GM12878 (cell line): ENCODE data around the gene PCBP1. TPM values are rescaled to one million over a fixed set of nuclear protein-coding genes. Genes with fewer than 3 reads are reported as not detected.

Source experiments
- ATAC-seq: fragments of 200-7000 bp; cut with Tn5 transposase; 3 replicates; pipeline ENCODE4 v1.9.1; 2020; ENCODE audit warnings: mild to moderate bottlenecking, moderate library complexity
- BruUV-seq: library from RNA; stranded (reverse); fragments of 400-500 nt; replicated peaks from 2 replicates; lab custom pipeline; 2021; lab: Mats Ljungman, UMichigan
- CTCF ChIA-PET: fragments of 300-600 bp; sonication (Branson Sonifier 250); formaldehyde crosslinking; extraction: SDS; loops from one replicate; lab custom pipeline; 2021; ENCODE audit warnings: inconsistent platforms; lab: Yijun Ruan, JAX
- POLR2A ChIA-PET: fragments of 350-600 bp; formaldehyde crosslinking; extraction: SDS; loops from one replicate; lab custom pipeline; 2021; ENCODE audit warnings: inconsistent platforms; lab: Charles Lee
- RAD21 ChIA-PET: fragments of 300-600 bp; sonication (Branson Sonifier 250); formaldehyde crosslinking; loops from one replicate; lab custom pipeline; 2023; ENCODE audit warnings: antibody characterized with exemption; ENCODE audit not compliant: unreplicated experiment; lab: Charles Lee
- SMC1A ChIA-PET: fragments of 300-600 bp; sonication (Branson Sonifier 250); formaldehyde crosslinking; loops from one replicate; lab custom pipeline; 2023; ENCODE audit not compliant: unreplicated experiment, uncharacterized antibody; lab: Charles Lee
- DNase-seq: peaks from one replicate; pipeline ENCODE4 v3.0.0-alpha.2; 2011; ENCODE audit warnings: low read depth, low spot score
- FAIRE-seq: peaks from 3 replicates; lab custom pipeline; 2011; peaks lifted over from hg19 to GRCh38; lab: Jason Lieb, UNC
- H2AFZ ChIP-seq: 2 replicates; pipeline ENCODE4 v1.6.0; 2011; ENCODE audit warnings: low read depth, low read length, control low read depth; ENCODE audit not compliant: control insufficient read depth
- H3K27ac ChIP-seq: 2 replicates; pipeline ENCODE4 v1.5.1; 2011; ENCODE audit warnings: control low read depth; ENCODE audit not compliant: control insufficient read depth, insufficient read depth
- H3K27me3 ChIP-seq, 2 experiments: replicated peaks in 1 of 2; 2 replicates each; pipeline versions ENCODE4 v1.6.0 to v1.6.1; 2011; ENCODE audit warnings: low read length in 1 of 2; ENCODE audit not compliant: control insufficient read depth in 2 of 2, insufficient read depth in 2 of 2
- H3K36me3 ChIP-seq, 2 experiments: 2 replicates each; pipeline ENCODE4 v1.5.1; 2011; ENCODE audit warnings: low read length in 1 of 2; ENCODE audit not compliant: control insufficient read depth in 2 of 2, insufficient read depth in 2 of 2
- H3K4me1 ChIP-seq: 2 replicates; pipeline ENCODE4 v1.6.1; 2011; ENCODE audit warnings: mild to moderate bottlenecking, low read length, moderate library complexity, mixed read lengths; ENCODE audit not compliant: control insufficient read depth, insufficient read depth
- H3K4me2 ChIP-seq: 2 replicates; pipeline ENCODE4 v1.6.0; 2011; ENCODE audit warnings: control low read depth; ENCODE audit not compliant: control insufficient read depth, insufficient read depth
- H3K4me3 ChIP-seq: fragments of 200-600 bp; sonication (generic); 2 replicates; pipeline ENCODE4 v1.5.1; 2016
- H3K79me2 ChIP-seq: 2 replicates; pipeline ENCODE4 v1.6.0; 2011; ENCODE audit warnings: low read length; ENCODE audit not compliant: control insufficient read depth, insufficient read depth
- H3K9ac ChIP-seq: 2 replicates; pipeline ENCODE4 v1.8.0; 2011; ENCODE audit warnings: low read length, control low read depth, mixed read lengths; ENCODE audit not compliant: control insufficient read depth, insufficient read depth
- H3K9me3 ChIP-seq: replicated peaks from 3 replicates; pipeline ENCODE4 v1.5.1; 2011; ENCODE audit warnings: mild to moderate bottlenecking, low read length; ENCODE audit not compliant: control insufficient read depth, insufficient read depth
- H4K20me1 ChIP-seq: 2 replicates; pipeline ENCODE4 v1.6.0; 2011; ENCODE audit not compliant: control insufficient read depth, insufficient read depth
- BCL3 ChIP-seq: IDR thresholded peaks from 2 replicates; pipeline ENCODE4 v1.6.1; 2011; ENCODE audit warnings: borderline replicate concordance, low read depth, mild to moderate bottlenecking, moderate library complexity, low read length; ENCODE audit not compliant: insufficient read depth, poor library complexity, severe bottlenecking
- ESRRA ChIP-seq: IDR thresholded peaks from 2 replicates; pipeline ENCODE4 v1.6.1; 2012; ENCODE audit warnings: mild to moderate bottlenecking, low read length, improper control_type of control experiment
- FOS ChIP-seq: IDR thresholded peaks from 3 replicates; pipeline ENCODE4 v1.6.1; 2011; ENCODE audit warnings: borderline replicate concordance; ENCODE audit not compliant: insufficient read length; ENCODE audit errors: extremely low read depth
- NFYA ChIP-seq: IDR thresholded peaks from 2 replicates; pipeline ENCODE4 v1.6.1; 2011; ENCODE audit warnings: low read depth, mild to moderate bottlenecking, low read length, improper control_type of control experiment, borderline replicate concordance
- PBX3 ChIP-seq: IDR thresholded peaks from 2 replicates; pipeline ENCODE4 v1.6.1; 2011; ENCODE audit warnings: mild to moderate bottlenecking, low read depth, low read length, moderate library complexity; ENCODE audit not compliant: insufficient replicate concordance
- RB1 ChIP-seq: fragments of 450-650 bp; formaldehyde crosslinking; IDR thresholded peaks from 2 replicates; pipeline ENCODE4 v1.6.1; 2017; ENCODE audit warnings: mild to moderate bottlenecking, borderline replicate concordance
- RELB ChIP-seq: fragments of 450-650 bp; IDR thresholded peaks from 2 replicates; pipeline ENCODE4 v1.6.1; 2017; ENCODE audit warnings: low read depth, mild to moderate bottlenecking, moderate library complexity
- ZNF622 ChIP-seq: fragments of 450-650 bp; IDR thresholded peaks from 2 replicates; pipeline ENCODE4 v1.6.1; 2017; ENCODE audit warnings: mild to moderate bottlenecking, inconsistent platforms
- WGBS: methylation state at CpG from one replicate; pipeline ENCODE4 v1.1.6; 2016; ENCODE audit warnings: low lambda C conversion rate; ENCODE audit not compliant: insufficient replicate concordance, insufficient coverage; ENCODE audit errors: missing lambda C conversion rate; 5-methylcytosine and 5-hydroxymethylcytosine counted together
- in situ Hi-C: fragments of 300-500 bp; cut with MboI; formaldehyde crosslinking; loops from 9 replicates; pipeline ENCODE4 v1.14.3; 2018; ENCODE audit warnings: mixed read lengths
- intact Hi-C: fragments of 100-400 bp; cut with micrococcal nuclease; formaldehyde crosslinking; loops from one replicate; pipeline ENCODE4 v1.14.2; 2022; ENCODE audit not compliant: unreplicated experiment
- polyA plus RNA-seq, 11 experiments: library from polyadenylated mRNA; depleted of rRNA in 4 of 11; unstranded in 6 of 11; stranded (reverse) in 5 of 11; fragments of >200 nt; fragmentation: Nextera tagmentation in 4 of 11; fragmentation: Illumina TruSeq in 1 of 11; extraction: Ambion mirVana in 4 of 11; extraction: Trizol in 1 of 11; gene quantifications; 1 replicate in 1 of 11; 2 replicates in 10 of 11; pipeline versions ENCODE4 v1.2.1 to v1.2.3, GENCODE V29; 2011 to 2016; ENCODE audit warnings: inconsistent platforms in 2 of 11, missing spikeins in 2 of 11, low read depth in 1 of 11
- total RNA-seq, 4 experiments: library from RNA; depleted of rRNA in 3 of 4; stranded (reverse); fragments of >200 nt in 3 of 4; fragmentation: Illumina TruSeq in 1 of 4; extraction: Trizol in 1 of 4; gene quantifications; 2 replicates each; pipeline versions ENCODE4 v1.2.1 to v1.2.3, GENCODE V29; 2013 to 2021

The PCBP1 gene
- total and polyA plus RNA-seq, 10 of the 15 experiments (the other 5 are each of a cell fraction or from before 2014, with no cell fraction given) = 24.4 to 494 (median 130) TPM

DNA sequence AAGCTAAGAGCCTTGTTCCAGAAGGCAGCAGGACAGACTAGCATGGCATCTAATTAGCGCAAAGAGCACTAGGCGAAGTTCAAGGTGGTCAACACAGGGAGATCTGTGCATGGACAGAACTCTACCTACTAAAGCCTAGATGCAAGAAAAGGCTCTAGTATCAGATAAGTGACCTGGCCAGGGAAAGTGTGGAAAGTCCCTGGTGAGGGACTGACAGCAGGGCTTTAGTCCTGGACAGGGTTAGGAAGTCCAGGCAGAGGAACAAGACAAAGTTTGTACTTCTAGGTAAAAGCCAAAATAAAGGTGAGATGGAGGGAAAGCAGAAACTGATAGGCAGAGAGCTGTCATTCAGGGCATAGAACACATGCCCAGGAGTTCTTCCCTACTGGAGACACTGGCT is 45.0 kb upstream of the PCBP1 start:
- no peak overlapping the region for H3K27ac ChIP-seq
- no TSS peak for BruUV-seq
- 98% methylated on average over 2 of the region's 2 CpGs for WGBS
- ATAC-seq = no peak
- H3K27me3 ChIP-seq = no peaks in the 10 kb centered on the region
- TF ChIP-seq ESRRA (no peak), ZNF622 (no peak), FOS (no peak), RELB (no peak), BCL3 (no peak), RB1 (no peak), PBX3 (no peak), NFYA (no peak)
- H3K4me1 ChIP-seq = no peaks in the 10 kb centered on the region
- H3K9ac ChIP-seq = no peak overlapping the region
- H3K79me2 ChIP-seq = no peaks in the 10 kb centered on the region
- FAIRE-seq = no peak
- CTCF ChIA-PET = interaction anchor here (1.2 to 1.9 kb wide), 3 partner anchors 9 to 228 kb away, joined by 3 to 5 read pairs (median 5); no protein-coding TSS in a partner anchor
- intact Hi-C loops = no loop called here
- in situ Hi-C loops = no loop called here
- RAD21 ChIA-PET = no interaction called here
- no peak overlapping the region for H3K4me3 ChIP-seq
- no peak overlapping the region for H2AFZ ChIP-seq
- peaks cover 2 to 11% of the 10 kb centered on the region in 2 experiments for H3K36me3 ChIP-seq
- POLR2A ChIA-PET = no interaction called here
- SMC1A ChIA-PET = interaction anchor here (0.6 to 1.4 kb wide), 5 partner anchors 10 to 317 kb away, joined by 3 to 5 read pairs (median 3); no protein-coding TSS in a partner anchor
- no peak overlapping the region for H3K4me2 ChIP-seq
- H4K20me1 ChIP-seq = no peaks in the 10 kb centered on the region
- DNase-seq = no peak
- no peaks in the 10 kb centered on the region for H3K9me3 ChIP-seq
